Adipocyte (in vitro differentiated cells): Measurements from ENCODE around the gene ADAMTS17.

Experiments used
- DNase-seq: peaks from one replicate; pipeline ENCODE4 v3.0.0-alpha.2; 2015; ENCODE audit warnings: low read depth
- H3K27me3 ChIP-seq: replicated peaks from 2 replicates; pipeline ENCODE4 v1.7.0; 2013; ENCODE audit warnings: mild to moderate bottlenecking, low read length, moderate library complexity; ENCODE audit not compliant: control insufficient read depth, insufficient read depth
- H3K36me3 ChIP-seq: 2 replicates; pipeline ENCODE4 v1.7.0; 2013; ENCODE audit warnings: low read length, mild to moderate bottlenecking, moderate library complexity; ENCODE audit not compliant: control insufficient read depth, insufficient read depth, severe bottlenecking
- H3K4me1 ChIP-seq: 2 replicates; pipeline ENCODE4 v1.7.0; 2013; ENCODE audit warnings: mild to moderate bottlenecking, low read length, moderate library complexity; ENCODE audit not compliant: control insufficient read depth, insufficient read depth
- H3K4me3 ChIP-seq: 2 replicates; pipeline ENCODE4 v1.7.0; 2013; ENCODE audit warnings: mild to moderate bottlenecking, low read length, moderate library complexity
- H3K9ac ChIP-seq: 2 replicates; pipeline ENCODE4 v1.7.0; 2013; ENCODE audit warnings: mild to moderate bottlenecking, low read length, moderate library complexity
- H3K9me3 ChIP-seq: 2 replicates; pipeline ENCODE4 v1.7.0; 2013; ENCODE audit warnings: mild to moderate bottlenecking, low read length, moderate library complexity; ENCODE audit not compliant: control insufficient read depth

ADAMTS17 gene

GRCh38 chr15:100186960-100187359, 154.8 kb downstream of the ADAMTS17 start:
- DNase-seq, result no peak
- no peaks in the 10 kb centered on the region for H3K4me1 ChIP-seq
- no peaks in the 10 kb centered on the region for H3K27me3 ChIP-seq
- no peak overlapping the region for H3K4me3 ChIP-seq
- H3K9me3 ChIP-seq, result peaks cover 6% of the 10 kb centered on the region
- no peaks in the 10 kb centered on the region for H3K36me3 ChIP-seq
- H3K9ac ChIP-seq, result no peak overlapping the region

- DNase-seq, result no peak
Observed at GRCh38 chr15:100186366-100186765, 155.4 kb downstream of the ADAMTS17 start.

GRCh38 chr15:100183921-100184495, 157.8 kb downstream of the ADAMTS17 start:
- no peak for DNase-seq
- no peak overlapping the region for H3K9ac ChIP-seq
- no peaks in the 10 kb centered on the region for H3K36me3 ChIP-seq
- no peaks in the 10 kb centered on the region for H3K27me3 ChIP-seq
- no peak overlapping the region for H3K4me3 ChIP-seq
- peaks cover 12% of the 10 kb centered on the region for H3K9me3 ChIP-seq
- no peaks in the 10 kb centered on the region for H3K4me1 ChIP-seq

More at GRCh38 chr15:100186366-100186765, 155.4 kb downstream of the ADAMTS17 start:
- Histone ChIP-seq H3K4me3 (no peak overlapping the region), H3K9ac (no peak overlapping the region), H3K4me1 (no peaks in the 10 kb centered on the region), H3K9me3 (peaks cover 6% of the 10 kb centered on the region), H3K36me3 (no peaks in the 10 kb centered on the region), H3K27me3 (no peaks in the 10 kb centered on the region)

- Histone ChIP-seq H3K9me3 (peaks cover 12% of the 10 kb centered on the region), H3K27me3 (no peaks in the 10 kb centered on the region), H3K4me1 (no peaks in the 10 kb centered on the region), H3K9ac (no peak overlapping the region), H3K36me3 (no peaks in the 10 kb centered on the region), H3K4me3 (no peak overlapping the region)
- DNase-seq, result no peak
Observed at GRCh38 chr15:100180921-100181320, 160.9 kb downstream of the ADAMTS17 start.

- no peak for DNase-seq
- Histone ChIP-seq H3K4me3 (no peak overlapping the region), H3K9ac (no peak overlapping the region), H3K27me3 (no peaks in the 10 kb centered on the region), H3K9me3 (peaks cover 45% of the 10 kb centered on the region), H3K4me1 (no peaks in the 10 kb centered on the region), H3K36me3 (no peaks in the 10 kb centered on the region)
Observed at GRCh38 chr15:100175406-100176114, 166.2 kb downstream of the ADAMTS17 start.

GRCh38 chr15:100174904-100175275, 166.9 kb downstream of the ADAMTS17 start:
- Histone ChIP-seq H3K36me3 (no peaks in the 10 kb centered on the region), H3K9me3 (peaks cover 39% of the 10 kb centered on the region), H3K4me1 (no peaks in the 10 kb centered on the region), H3K4me3 (no peak overlapping the region), H3K9ac (no peak overlapping the region), H3K27me3 (no peaks in the 10 kb centered on the region)
- no peak for DNase-seq

GRCh38 chr15:100174159-100174903, 167.4 kb downstream of the ADAMTS17 start:
- DNase-seq, result no peak
- Histone ChIP-seq H3K4me1 (no peaks in the 10 kb centered on the region), H3K9ac (no peak overlapping the region), H3K4me3 (no peak overlapping the region), H3K36me3 (no peaks in the 10 kb centered on the region), H3K27me3 (no peaks in the 10 kb centered on the region), H3K9me3 (peaks cover 39% of the 10 kb centered on the region)

- no peaks in the 10 kb centered on the region for H3K4me1 ChIP-seq
- H3K9ac ChIP-seq, result no peak overlapping the region
- H3K4me3 ChIP-seq, result no peak overlapping the region
- no peaks in the 10 kb centered on the region for H3K36me3 ChIP-seq
- DNase-seq, result no peak
- H3K27me3 ChIP-seq, result no peaks in the 10 kb centered on the region
- H3K9me3 ChIP-seq, result peaks cover 39% of the 10 kb centered on the region
Observed at GRCh38 chr15:100172356-100173024, 169.3 kb downstream of the ADAMTS17 start.

GRCh38 chr15:100171411-100171810, 170.4 kb downstream of the ADAMTS17 start:
- no peak overlapping the region for H3K4me3 ChIP-seq
- H3K27me3 ChIP-seq, result no peaks in the 10 kb centered on the region
- peaks cover 39% of the 10 kb centered on the region for H3K9me3 ChIP-seq
- no peaks in the 10 kb centered on the region for H3K4me1 ChIP-seq
- no peak for DNase-seq
- no peaks in the 10 kb centered on the region for H3K36me3 ChIP-seq
- no peak overlapping the region for H3K9ac ChIP-seq

- Histone ChIP-seq H3K4me3 (no peak overlapping the region), H3K9ac (no peak overlapping the region), H3K27me3 (no peaks in the 10 kb centered on the region), H3K4me1 (no peaks in the 10 kb centered on the region), H3K36me3 (no peaks in the 10 kb centered on the region), H3K9me3 (peaks cover 37% of the 10 kb centered on the region)
- DNase-seq, result no peak
Observed at GRCh38 chr15:100170291-100171210, 171.2 kb downstream of the ADAMTS17 start.
